ENCODE results near the gene INPP4A.

Gene INPP4A

GRCh38 chr2:98494699-98495098, 50.0 kb downstream of the INPP4A start:
- no peak overlapping the region for H3K4me3 ChIP-seq (ENCODE audit: low read depth, low read length)
- no peak for DNase-seq (ENCODE audit: low read depth, low spot score)
- ChIA-PET CTCF (interaction anchor here (0.8 to 1.0 kb wide), 2 partner anchors 16 to 42 kb away, joined by 3 read pairs; no protein-coding TSS in a partner anchor), POLR2A (no interaction called here)
- TF ChIP-seq CTCF (IDR thresholded peaks at IDR 0.05; ENCODE audit: insufficient read depth, low read length, missing control alignments), result no peak

- POLR2A ChIA-PET, result no interaction called here
- no peak for DNase-seq (ENCODE audit: low read depth, low spot score)
- CTCF ChIA-PET, result no interaction called here
- TF ChIP-seq CTCF (IDR thresholded peaks at IDR 0.05; ENCODE audit: insufficient read depth, low read length, missing control alignments), result no peak
- H3K4me3 ChIP-seq (ENCODE audit: low read depth, low read length), result no peak overlapping the region
Measured at GRCh38 chr2:98496750-98497493, 52.3 kb downstream of the INPP4A start.

- CTCF ChIA-PET, result no interaction called here
- no peak for DNase-seq (ENCODE audit: low read depth, low spot score)
- H3K4me3 ChIP-seq (ENCODE audit: low read depth, low read length), result no peak overlapping the region
- POLR2A ChIA-PET, result no interaction called here
- no peak for TF ChIP-seq CTCF (IDR thresholded peaks at IDR 0.05; ENCODE audit: insufficient read depth, low read length, missing control alignments)
Measured at GRCh38 chr2:98498703-98499440, 54.2 kb downstream of the INPP4A start.

GRCh38 chr2:98500561-98500960, 55.9 kb downstream of the INPP4A start:
- ChIA-PET POLR2A (no interaction called here), CTCF (interaction anchor here (1.5 kb wide), 1 partner anchor 15 kb away, joined by 4 read pairs; no protein-coding TSS in a partner anchor)
- TF ChIP-seq CTCF (IDR thresholded peaks at IDR 0.05; ENCODE audit: insufficient read depth, low read length, missing control alignments), result no peak
- H3K4me3 ChIP-seq (ENCODE audit: low read depth, low read length), result no peak overlapping the region
- no peak for DNase-seq (ENCODE audit: low read depth, low spot score)

GRCh38 chr2:98501223-98501622, 56.6 kb downstream of the INPP4A start:
- no peak overlapping the region for H3K4me3 ChIP-seq (ENCODE audit: low read depth, low read length)
- no peak for DNase-seq (ENCODE audit: low read depth, low spot score)
- CTCF ChIA-PET, result interaction anchor here (1.5 kb wide), 1 partner anchor 14 kb away, joined by 4 read pairs; no protein-coding TSS in a partner anchor
- POLR2A ChIA-PET, result no interaction called here
- TF ChIP-seq CTCF (IDR thresholded peaks at IDR 0.05; ENCODE audit: insufficient read depth, low read length, missing control alignments), result no peak

GRCh38 chr2:98501876-98502275, 57.2 kb downstream of the INPP4A start:
- CTCF ChIA-PET, result interaction anchor here (1.5 kb wide), 1 partner anchor 13 kb away, joined by 4 read pairs; no protein-coding TSS in a partner anchor
- POLR2A ChIA-PET, result no interaction called here
- no peak for DNase-seq (ENCODE audit: low read depth, low spot score)
- no peak for TF ChIP-seq CTCF (IDR thresholded peaks at IDR 0.05; ENCODE audit: insufficient read depth, low read length, missing control alignments)
- H3K4me3 ChIP-seq (ENCODE audit: low read depth, low read length), result no peak overlapping the region
